Activated CD4-positive, alpha-beta T cell treated with anti-CD3 and anti-CD28 coated beads, Interleukin-10, Interleukin-2, amounts not matched to agents 100 ng/mL and 50 ng/mL, durations not matched to agents 16 hours and 8 hours (primary cell): ENCODE data around the gene IMPDH2.
A peak's percentile ranks its signal among the peaks of the same experiment; 100 is the strongest.

Source experiments
- DNase-seq: peaks from one replicate; pipeline ENCODE4 v3.0.0-alpha.2; 2020

The IMPDH2 gene

DNA sequence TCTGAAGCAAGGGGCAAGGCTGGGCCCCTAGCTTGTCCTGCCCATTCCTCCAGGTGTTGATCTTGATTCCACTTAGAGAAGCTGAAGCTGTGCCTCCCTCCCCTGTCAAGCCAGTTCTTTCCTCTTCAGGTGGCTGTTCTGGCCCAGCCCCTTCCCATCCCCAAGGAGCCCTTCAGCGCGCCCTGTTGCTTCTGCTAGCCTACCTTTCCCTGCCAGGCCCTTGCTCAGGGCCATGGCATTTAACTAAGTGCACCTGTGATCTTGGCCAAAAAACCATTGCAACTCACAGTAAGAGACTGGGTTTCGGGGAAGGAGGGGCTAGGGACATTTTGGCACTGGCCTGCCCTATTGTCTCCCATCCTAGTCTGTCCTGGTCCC lies 23.9 kb downstream of the IMPDH2 start:
- DNase-seq, result no peak

GRCh38 chr3:49004352-49005302 lies 24.6 kb downstream of the IMPDH2 start:
- DNase-seq, result no peak

DNA sequence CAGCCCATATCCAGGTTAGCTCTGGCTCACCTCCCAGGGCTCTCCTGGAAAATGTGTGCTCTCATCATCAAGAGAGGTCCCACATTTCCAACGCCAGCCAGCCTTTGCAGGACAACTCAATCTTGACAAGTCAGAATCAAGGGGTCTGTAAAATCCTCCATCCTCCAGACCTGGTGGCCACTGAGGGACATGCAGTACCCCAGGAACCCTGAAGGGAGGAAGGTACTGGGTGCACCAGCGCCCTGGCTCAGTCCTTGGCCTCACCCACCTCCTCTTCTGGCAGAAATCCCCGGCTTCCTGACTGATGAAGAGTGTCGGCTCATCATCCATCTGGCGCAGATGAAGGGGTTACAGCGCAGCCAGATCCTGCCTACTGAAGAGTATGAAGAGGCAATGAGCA lies 28.0 kb downstream of the IMPDH2 start:
- no peak for DNase-seq

GRCh38 chr3:48999085-48999858 lies 29.9 kb downstream of the IMPDH2 start:
- no peak for DNase-seq

- DNase-seq, result no peak
Measured at GRCh38 chr3:48997714-48998637, 31.2 kb downstream of the IMPDH2 start.

- no peak for DNase-seq
Measured at GRCh38 chr3:48997102-48997635, 32.0 kb downstream of the IMPDH2 start.

DNA sequence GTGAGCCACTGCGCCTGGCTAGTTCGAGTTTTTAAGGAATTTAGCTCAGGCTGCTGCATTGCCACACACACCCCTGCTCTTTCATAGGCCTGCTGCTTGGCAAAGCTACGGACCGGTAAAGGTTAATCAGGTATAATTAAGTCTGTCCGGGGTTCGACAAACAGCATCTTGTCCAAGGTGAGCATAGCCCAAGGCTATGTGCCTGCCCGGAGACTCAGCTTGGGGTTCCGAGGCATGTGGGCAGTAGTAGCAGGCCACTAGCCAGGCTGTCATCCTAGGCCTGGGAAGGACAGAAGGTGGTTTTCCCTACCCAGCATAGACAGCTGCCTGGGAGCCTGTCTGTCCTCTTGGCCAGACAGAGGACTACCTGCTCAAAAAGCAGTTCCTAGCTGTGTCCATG lies 32.6 kb downstream of the IMPDH2 start:
- no peak for DNase-seq

GRCh38 chr3:48993834-48994233 lies 35.4 kb downstream of the IMPDH2 start:
- DNase-seq, result no peak

- no peak for DNase-seq
Measured at GRCh38 chr3:48991851-48992545, 37.2 kb downstream of the IMPDH2 start.

GRCh38 chr3:48990636-48991469 lies 38.3 kb downstream of the IMPDH2 start:
- peak; percentile 56 for DNase-seq

GRCh38 chr3:48989796-48990635 lies 39.2 kb downstream of the IMPDH2 start, which contains the start of gene P4HTM:
P4HTM (plus strand) TSS chr3:48990241; CDS start chr3:48990257, 16 bp downstream.
- peak; percentile 89 for DNase-seq

DNA sequence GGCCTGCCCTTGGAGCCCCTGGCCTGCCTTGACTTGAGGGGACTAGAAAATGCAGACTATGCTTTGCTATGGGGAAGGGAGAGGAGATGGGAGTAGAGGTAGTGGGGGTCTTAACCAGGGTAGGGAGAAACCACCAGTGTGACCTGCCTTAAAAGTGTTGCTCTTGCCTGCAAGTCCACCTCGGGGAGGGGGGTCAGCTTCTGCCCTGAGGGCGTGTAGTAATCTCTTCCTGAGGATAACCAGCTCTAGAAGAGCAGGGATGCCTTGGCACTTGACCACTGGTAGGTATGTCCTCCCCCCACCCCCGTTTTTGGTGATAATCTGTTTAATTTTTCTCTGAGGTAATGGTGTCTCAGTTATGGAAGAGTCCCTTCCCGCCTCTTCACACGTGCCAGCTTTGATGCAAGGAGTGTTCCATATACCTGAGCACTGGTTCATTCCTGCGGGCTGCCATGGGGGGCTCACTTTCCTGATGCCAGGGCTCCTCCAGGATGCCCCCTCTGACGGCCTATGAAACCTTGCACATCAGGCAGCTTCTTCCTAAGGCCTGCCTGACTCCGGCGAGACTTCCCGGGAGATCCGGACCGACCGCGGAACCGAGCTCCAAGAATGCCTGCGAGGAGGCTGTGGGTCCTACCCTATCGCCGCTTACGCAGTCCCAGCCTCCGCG lies 39.9 kb downstream of the IMPDH2 start:
- no peak for DNase-seq

DNA sequence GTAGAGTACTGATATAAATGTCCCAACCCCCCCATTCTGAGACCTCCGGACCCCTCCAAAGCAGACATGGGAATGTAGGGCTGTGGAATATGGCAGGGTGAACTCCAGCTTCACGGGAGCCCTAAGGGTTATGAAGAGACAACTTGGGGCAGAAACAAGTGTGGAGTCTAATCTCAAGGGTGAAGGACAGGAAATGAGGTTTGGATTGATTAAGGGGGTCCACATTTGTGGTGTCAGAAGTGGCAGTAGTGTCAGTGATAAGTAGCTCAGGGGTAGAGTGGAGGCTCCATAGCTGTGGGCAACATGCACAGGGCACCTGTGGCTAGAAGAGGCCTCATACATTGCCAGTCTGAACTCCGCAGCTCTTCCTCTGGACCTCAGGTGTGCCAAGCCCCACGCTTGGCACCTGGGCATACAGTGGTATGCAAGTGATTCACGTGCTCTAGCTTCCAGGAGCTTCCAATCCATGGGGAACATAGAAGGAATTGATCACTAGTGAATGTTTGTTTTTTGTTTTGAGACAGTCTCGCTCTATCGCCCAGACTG lies 43.3 kb downstream of the IMPDH2 start:
- no peak for DNase-seq

DNA sequence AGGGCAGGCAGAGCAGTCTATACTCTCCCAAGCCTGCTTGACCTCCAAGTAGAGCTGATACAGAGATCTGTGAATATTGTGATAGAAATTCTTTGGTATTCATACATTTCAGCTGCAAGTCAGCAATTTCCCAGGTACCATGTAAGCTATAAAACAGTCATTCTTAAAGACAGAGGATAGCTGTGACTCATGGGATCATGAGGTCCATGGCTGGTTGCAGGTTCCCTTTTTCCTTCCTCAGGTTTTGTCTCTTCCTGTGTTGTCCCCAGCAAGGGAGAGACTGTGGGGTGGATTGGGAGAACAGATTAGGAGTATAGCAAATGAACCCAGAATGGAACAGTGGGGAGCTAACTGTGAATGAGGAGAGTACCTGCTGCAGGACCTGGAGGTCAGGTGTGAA lies 44.5 kb downstream of the IMPDH2 start:
- no peak for DNase-seq

DNA sequence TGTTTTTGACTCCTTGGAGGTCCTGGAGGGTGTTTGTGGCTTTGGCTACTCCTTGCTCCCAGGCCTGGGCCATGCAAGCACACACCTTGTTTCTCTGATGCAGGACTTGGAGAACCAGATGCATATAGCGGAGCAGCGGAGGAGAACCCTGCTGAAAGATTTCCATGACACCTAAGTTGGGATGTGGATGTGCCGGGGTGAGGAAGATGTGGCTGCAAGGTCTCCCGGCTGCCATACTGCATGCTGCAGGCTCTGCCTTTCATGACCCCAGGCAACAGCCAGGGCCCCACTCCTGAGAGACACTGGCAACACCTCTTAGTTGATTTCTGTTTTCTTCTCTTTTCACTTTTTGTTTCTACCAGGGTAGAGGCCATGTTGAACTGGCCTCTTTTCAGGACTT lies 46.1 kb downstream of the IMPDH2 start:
- no peak for DNase-seq

GRCh38 chr3:48982686-48983085 lies 46.5 kb downstream of the IMPDH2 start:
- no peak for DNase-seq

DNA sequence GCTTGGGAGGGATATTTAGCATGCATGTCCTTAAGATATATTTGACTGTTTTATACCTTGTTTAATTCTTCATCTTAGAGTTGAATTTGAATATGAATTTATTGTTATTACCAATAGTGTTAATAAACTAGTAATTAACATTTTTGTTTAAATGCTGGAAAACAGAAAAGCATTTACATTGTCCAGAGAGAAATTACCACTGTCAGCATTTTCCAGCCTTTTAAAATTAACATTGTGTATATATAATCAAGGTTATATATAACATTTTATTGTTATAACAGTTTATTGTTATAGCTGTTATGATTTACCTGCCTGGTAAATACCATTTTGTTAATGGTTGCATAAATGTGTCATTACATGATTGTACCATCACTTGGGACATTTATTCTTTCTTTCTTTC lies 47.2 kb downstream of the IMPDH2 start:
- no peak for DNase-seq

DNA sequence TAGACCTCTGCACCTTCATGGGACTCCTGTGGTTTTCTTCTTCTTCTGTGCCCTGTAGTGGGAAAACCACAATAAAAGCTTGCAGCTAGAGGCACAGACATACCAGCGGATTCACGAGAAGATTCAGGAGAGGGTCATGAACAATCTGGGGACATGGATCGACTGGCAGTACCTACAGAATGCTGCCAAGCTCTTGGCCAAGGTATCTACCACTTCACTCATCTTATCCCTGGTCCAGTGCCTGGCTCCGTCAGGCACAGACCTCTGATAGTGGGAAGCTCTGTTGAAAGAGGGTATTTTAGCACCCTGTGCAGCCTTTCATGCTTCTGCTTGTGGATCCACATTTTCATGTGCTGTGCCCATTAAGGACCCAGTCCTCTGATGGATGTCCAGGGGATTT lies 48.9 kb downstream of the IMPDH2 start:
- no peak for DNase-seq

DNA sequence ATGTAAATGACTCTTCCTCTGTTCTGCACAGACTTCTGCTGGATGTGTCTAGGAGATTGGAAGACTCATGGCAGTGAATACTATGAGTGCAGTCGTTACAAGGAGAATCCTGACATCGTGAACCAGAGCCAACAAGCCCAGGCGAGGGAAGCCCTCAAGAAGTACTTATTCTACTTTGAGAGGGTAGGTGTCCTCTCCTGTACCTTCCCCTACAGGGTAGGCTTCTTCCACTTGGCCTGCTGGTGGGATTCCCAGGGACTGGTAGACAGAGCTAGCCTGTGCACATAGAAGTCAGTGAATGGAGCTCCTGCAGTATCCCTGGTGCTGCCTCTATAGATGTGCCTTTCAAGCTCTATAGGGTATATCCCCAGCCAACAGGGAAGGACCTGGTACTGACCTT lies 49.7 kb downstream of the IMPDH2 start:
- no peak for DNase-seq
